MM.1S (cell line): ENCODE results near the gene TPI1.

Experiments
- DNase-seq: peaks from one replicate; pipeline ENCODE4 v3.0.0-alpha.2; 2015
- H2AFZ ChIP-seq: fragments of 300-600 bp; sonication (generic); 2 replicates; pipeline ENCODE4 v1.6.0; 2016; ENCODE audit warnings: antibody characterized with exemption, low read length
- H3F3A ChIP-seq: fragments of 300-600 bp; sonication (generic); 2 replicates; pipeline ENCODE4 v1.6.1; 2016; ENCODE audit warnings: mild to moderate bottlenecking, antibody characterized with exemption, low read length, moderate library complexity, mixed read lengths; ENCODE audit not compliant: insufficient read depth
- H3K27ac ChIP-seq: fragments of 300-600 bp; sonication (generic); 2 replicates; pipeline ENCODE4 v1.5.1; 2016; ENCODE audit warnings: mild to moderate bottlenecking, low read length
- H3K27me3 ChIP-seq: fragments of 300-600 bp; sonication (generic); replicated peaks from 2 replicates; pipeline ENCODE4 v1.6.0; 2016; ENCODE audit warnings: low read length; ENCODE audit not compliant: insufficient read depth
- H3K36me3 ChIP-seq: fragments of 300-600 bp; sonication (generic); replicated peaks from 2 replicates; pipeline ENCODE4 v1.6.1; 2016; ENCODE audit warnings: mild to moderate bottlenecking, low read length, mixed read lengths; ENCODE audit not compliant: insufficient read depth
- H3K4me1 ChIP-seq: fragments of 300-600 bp; sonication (generic); 2 replicates; pipeline ENCODE4 v1.6.1; 2016; ENCODE audit warnings: low read length, mixed read lengths
- H3K4me2 ChIP-seq: fragments of 300-600 bp; sonication (generic); 2 replicates; pipeline ENCODE4 v1.6.0; 2016; ENCODE audit warnings: low read depth, low read length
- H3K4me3 ChIP-seq: fragments of 300-600 bp; sonication (generic); 2 replicates; pipeline ENCODE4 v1.5.1; 2016; ENCODE audit warnings: low read length, mixed read lengths
- H3K79me2 ChIP-seq: fragments of 300-600 bp; sonication (generic); 2 replicates; pipeline ENCODE4 v1.6.1; 2016; ENCODE audit warnings: mixed run types, low read length, mixed read lengths
- H3K9ac ChIP-seq: fragments of 300-600 bp; sonication (generic); 2 replicates; pipeline ENCODE4 v1.6.1; 2016; ENCODE audit warnings: low read length, mixed read lengths
- H3K9me2 ChIP-seq: fragments of 300-600 bp; sonication (generic); replicated peaks from 2 replicates; pipeline ENCODE4 v1.6.1; 2016; ENCODE audit warnings: mild to moderate bottlenecking, low read length, mixed read lengths; ENCODE audit not compliant: insufficient read depth
- H3K9me3 ChIP-seq: fragments of 300-600 bp; sonication (generic); replicated peaks from 2 replicates; pipeline ENCODE4 v1.6.1; 2016; ENCODE audit warnings: mild to moderate bottlenecking, low read length, mixed read lengths; ENCODE audit not compliant: insufficient read depth
- H4K20me1 ChIP-seq: fragments of 300-600 bp; sonication (generic); 2 replicates; pipeline ENCODE4 v1.6.1; 2016; ENCODE audit warnings: mild to moderate bottlenecking, low read length, moderate library complexity, mixed read lengths; ENCODE audit not compliant: insufficient read depth
- CTCF ChIP-seq: fragments of 300-600 bp; sonication (generic); IDR thresholded peaks from 2 replicates; pipeline ENCODE4 v1.5.1; 2016; ENCODE audit warnings: antibody characterized with exemption, low read length, mixed read lengths
- EZH2 ChIP-seq: fragments of 300-600 bp; sonication (generic); optimal IDR thresholded peaks from 2 replicates; pipeline ENCODE3; 2017; ENCODE audit warnings: low read depth, mild to moderate bottlenecking, antibody characterized with exemption, low read length, mixed read lengths
- EZH2phosphoT487 ChIP-seq: fragments of 300-600 bp; sonication (generic); IDR thresholded peaks from 2 replicates; pipeline ENCODE4 v1.6.1; 2018; ENCODE audit warnings: antibody characterized with exemption, low read length

Gene TPI1

GRCh38 chr12:6834873-6835272 lies 32.5 kb upstream of the TPI1 start:
- Histone ChIP-seq H3K79me2 (no peaks in the 10 kb centered on the region), H3K9ac (no peak overlapping the region), H3K36me3 (no peaks in the 10 kb centered on the region), H3K9me3 (no peaks in the 10 kb centered on the region), H2AFZ (no peak overlapping the region), H3K4me1 (peaks cover 5% of the 10 kb centered on the region), H3F3A (no peaks in the 10 kb centered on the region), H3K4me2 (no peak overlapping the region), H4K20me1 (no peaks in the 10 kb centered on the region), H3K4me3 (no peak overlapping the region), H3K27me3 (peaks cover 37% of the 10 kb centered on the region), H3K27ac (no peak overlapping the region), H3K9me2 (no peaks in the 10 kb centered on the region)
- TF ChIP-seq EZH2 (no peak), EZH2phosphoT487 (no peak), CTCF (no peak)
- no peak for DNase-seq

GRCh38 chr12:6836851-6837250 lies 30.5 kb upstream of the TPI1 start:
- Histone ChIP-seq H2AFZ (no peak overlapping the region), H4K20me1 (no peaks in the 10 kb centered on the region), H3K4me2 (no peak overlapping the region), H3F3A (no peaks in the 10 kb centered on the region), H3K4me1 (peaks cover 11% of the 10 kb centered on the region), H3K27ac (no peak overlapping the region), H3K9me3 (no peaks in the 10 kb centered on the region), H3K9me2 (no peaks in the 10 kb centered on the region), H3K27me3 (peaks cover 18% of the 10 kb centered on the region), H3K4me3 (no peak overlapping the region), H3K79me2 (no peaks in the 10 kb centered on the region), H3K9ac (no peak overlapping the region), H3K36me3 (no peaks in the 10 kb centered on the region)
- TF ChIP-seq EZH2 (no peak), EZH2phosphoT487 (no peak), CTCF (no peak)
- no peak for DNase-seq

- H3K4me2 ChIP-seq, result no peak overlapping the region
- no peaks in the 10 kb centered on the region for H3K36me3 ChIP-seq
- no peaks in the 10 kb centered on the region for H3F3A ChIP-seq
These were observed 29.8 kb upstream of the TPI1 start for GRCh38 chr12:6837370-6838060.

More at GRCh38 chr12:6837370-6838060, 29.8 kb upstream of the TPI1 start:
- H4K20me1 ChIP-seq, result no peaks in the 10 kb centered on the region
- no peak for DNase-seq
- no peak overlapping the region for H2AFZ ChIP-seq
- H3K9ac ChIP-seq, result no peak overlapping the region
- TF ChIP-seq EZH2, result no peak
- TF ChIP-seq EZH2phosphoT487, result no peak
- no peak for TF ChIP-seq CTCF
- H3K79me2 ChIP-seq, result no peaks in the 10 kb centered on the region
- H3K27me3 ChIP-seq, result peaks cover 12% of the 10 kb centered on the region; the same call in 1 of the 2 replicates
- no peaks in the 10 kb centered on the region for H3K9me2 ChIP-seq
- H3K4me1 ChIP-seq, result peaks cover 11% of the 10 kb centered on the region
- H3K4me3 ChIP-seq, result no peak overlapping the region
- H3K27ac ChIP-seq, result no peak overlapping the region
- H3K9me3 ChIP-seq, result no peaks in the 10 kb centered on the region
